ENCODE measurements around the gene C9.
"Not testable (repeated sequence)": the region's sequence is repeated elsewhere in the genome, so short reads cannot be mapped to it uniquely, and the experiment has no call there.

The C9 gene

GRCh38 chr5:39405083-39405843, 41.0 kb upstream of the C9 start:
- in situ Hi-C loops (cut with MboI; ENCODE audit: low sequenced_read_pairs, unreplicated experiment) = no loop called here
- TF ChIP-seq CTCF (IDR thresholded peaks at IDR 0.05; ENCODE audit: borderline replicate concordance, control extremely low read depth, extremely low read depth, insufficient read depth, missing control alignments) = no peak
- no peak for DNase-seq (ENCODE audit: low spot score)

- in situ Hi-C loops (cut with MboI; ENCODE audit: low sequenced_read_pairs, unreplicated experiment); DNase-seq (ENCODE audit: low spot score): not testable (repeated sequence)
Observed at GRCh38 chr5:39403761-39404160, 39.5 kb upstream of the C9 start.

GRCh38 chr5:39402140-39402539, 37.8 kb upstream of the C9 start:
- DNase-seq (ENCODE audit: low spot score); in situ Hi-C loops (cut with MboI; ENCODE audit: low sequenced_read_pairs, unreplicated experiment): not testable (repeated sequence)

GRCh38 chr5:39400713-39401578, 36.7 kb upstream of the C9 start:
- in situ Hi-C loops (cut with MboI; ENCODE audit: low sequenced_read_pairs, unreplicated experiment) = no loop called here
- no peak for TF ChIP-seq CTCF (IDR thresholded peaks at IDR 0.05; ENCODE audit: borderline replicate concordance, control extremely low read depth, extremely low read depth, insufficient read depth, missing control alignments)
- no peak for DNase-seq (ENCODE audit: low spot score)

GRCh38 chr5:39399135-39400036, 35.1 kb upstream of the C9 start:
- TF ChIP-seq CTCF (IDR thresholded peaks at IDR 0.05; ENCODE audit: borderline replicate concordance, control extremely low read depth, extremely low read depth, insufficient read depth, missing control alignments) = no peak
- in situ Hi-C loops (cut with MboI; ENCODE audit: low sequenced_read_pairs, unreplicated experiment) = no loop called here
- DNase-seq (ENCODE audit: low spot score) = no peak

GRCh38 chr5:39396843-39397242, 32.5 kb upstream of the C9 start:
- TF ChIP-seq CTCF (IDR thresholded peaks at IDR 0.05; ENCODE audit: borderline replicate concordance, control extremely low read depth, extremely low read depth, insufficient read depth, missing control alignments) = no peak
- DNase-seq (ENCODE audit: low spot score) = no peak
- in situ Hi-C loops (cut with MboI; ENCODE audit: low sequenced_read_pairs, unreplicated experiment) = no loop called here

GRCh38 chr5:39395521-39395920, 31.2 kb upstream of the C9 start:
- TF ChIP-seq CTCF (IDR thresholded peaks at IDR 0.05; ENCODE audit: borderline replicate concordance, control extremely low read depth, extremely low read depth, insufficient read depth, missing control alignments) = no peak
- in situ Hi-C loops (cut with MboI; ENCODE audit: low sequenced_read_pairs, unreplicated experiment) = no loop called here

More at GRCh38 chr5:39395521-39395920, 31.2 kb upstream of the C9 start:
- no peak for DNase-seq (ENCODE audit: low spot score)

All from GM13976 (cell line).